SK-N-SH (cell line): ENCODE data around the gene HIPK2. TPM values are rescaled to one million over a fixed set of nuclear protein-coding genes. Genes with fewer than 3 reads are reported as not detected.

Experiments
- CTCF ChIA-PET: fragments of 300-600, 350-600 bp; formaldehyde crosslinking; extraction: SDS; loops from one replicate; lab custom pipeline; 2021; lab: Yijun Ruan, JAX
- POLR2A ChIA-PET: fragments of 350-600 bp; sonication (Branson Sonifier 250); formaldehyde crosslinking; extraction: SDS; loops from one replicate; lab custom pipeline; 2020; ENCODE audit warnings: antibody characterized with exemption, inconsistent platforms; lab: Yijun Ruan, JAX
- DNase-seq: peaks from one replicate; pipeline ENCODE4 v3.0.0; 2012
- H2AFZ ChIP-seq: fragments of 200-600 bp; sonication (generic); 2 replicates; pipeline ENCODE4 v1.8.1; 2016; ENCODE audit warnings: antibody characterized with exemption, mild to moderate bottlenecking, low read depth
- H3F3A ChIP-seq: fragments of 200-600 bp; sonication (generic); replicated peaks from 2 replicates; pipeline ENCODE3; 2016; ENCODE audit warnings: antibody characterized with exemption, mild to moderate bottlenecking; ENCODE audit not compliant: insufficient read depth
- H3K27ac ChIP-seq, 2 experiments: fragments of 200-500 bp in 1 of 2; fragments of 200-600 bp in 1 of 2; sonication (Bioruptor generic) in 1 of 2; sonication (generic), shearing (Covaris generic) in 1 of 2; 2 replicates each; pipeline versions ENCODE4 v1.5.1 to v1.6.1; 2014 to 2016; ENCODE audit warnings: low read depth in 2 of 2, inconsistent platforms in 1 of 2, low read length in 1 of 2, mild to moderate bottlenecking in 1 of 2, mixed read lengths in 1 of 2
- H3K27me3 ChIP-seq: fragments of 200-600 bp; sonication (generic), shearing (Covaris generic); 2 replicates; pipeline ENCODE4 v1.6.1; 2016; ENCODE audit warnings: mixed run types; ENCODE audit not compliant: insufficient read depth
- H3K36me3 ChIP-seq, 2 experiments: fragments of 200-500 bp in 1 of 2; fragments of 200-600 bp in 1 of 2; sonication (Bioruptor generic) in 1 of 2; sonication (generic) in 1 of 2; replicated peaks in 1 of 2; 2 replicates each; pipeline versions ENCODE3 to v1.5.1; 2014 to 2016; ENCODE audit warnings: low read length in 1 of 2, mild to moderate bottlenecking in 1 of 2; ENCODE audit not compliant: insufficient read depth in 2 of 2, control insufficient read depth in 1 of 2
- H3K4me1 ChIP-seq, 2 experiments: fragments of 200-500 bp in 1 of 2; fragments of 200-600 bp in 1 of 2; sonication (Bioruptor generic) in 1 of 2; sonication (generic), shearing (Covaris generic) in 1 of 2; 2 replicates each; pipeline versions ENCODE4 v1.5.1 to v1.6.1; 2014 to 2016; ENCODE audit warnings: low read depth in 1 of 2, low read length in 1 of 2, mixed run types in 1 of 2; ENCODE audit not compliant: insufficient read depth in 2 of 2, control insufficient read depth in 1 of 2
- H3K4me2 ChIP-seq: fragments of 200-600 bp; sonication (generic), shearing (Covaris generic); 2 replicates; pipeline ENCODE4 v1.6.1; 2017; ENCODE audit warnings: mixed run types
- H3K4me3 ChIP-seq, 2 experiments: fragments of 200-500 bp in 1 of 2; fragments of 200-600 bp in 1 of 2; sonication (Bioruptor generic) in 1 of 2; sonication (generic), shearing (Covaris generic) in 1 of 2; 2 replicates each; pipeline versions ENCODE4 v1.5.1 to v1.8.1; 2014 to 2016; ENCODE audit warnings: low read depth in 2 of 2, inconsistent platforms in 1 of 2, low read length in 1 of 2, mild to moderate bottlenecking in 1 of 2, mixed read lengths in 1 of 2, moderate library complexity in 1 of 2
- H3K79me2 ChIP-seq: fragments of 200-600 bp; sonication (generic); 2 replicates; pipeline ENCODE4 v1.8.1; 2017; ENCODE audit warnings: mild to moderate bottlenecking; ENCODE audit not compliant: insufficient read depth
- H3K9ac ChIP-seq: fragments of 200-600 bp; sonication (generic); 2 replicates; pipeline ENCODE4 v1.6.1; 2017; ENCODE audit warnings: mixed run types
- H3K9me2 ChIP-seq: fragments of 200-600 bp; sonication (generic); 2 replicates; pipeline ENCODE4 v1.6.1; 2017; ENCODE audit warnings: mixed run types
- H3K9me3 ChIP-seq: fragments of 200-600 bp; sonication (generic); 2 replicates; pipeline ENCODE4 v1.6.1; 2017; ENCODE audit warnings: mixed run types, mild to moderate bottlenecking, moderate library complexity
- H4K20me1 ChIP-seq: fragments of 200-600 bp; sonication (generic); 2 replicates; pipeline ENCODE4 v1.6.1; 2017; ENCODE audit warnings: mild to moderate bottlenecking, mixed run types; ENCODE audit not compliant: insufficient read depth
- ELF1 ChIP-seq: IDR thresholded peaks from 2 replicates; pipeline ENCODE4 v1.4.0; 2012
- EZH2phosphoT487 ChIP-seq: fragments of 200-600 bp; sonication (generic); IDR thresholded peaks from 2 replicates; pipeline ENCODE4 v1.6.1; 2017; ENCODE audit warnings: low read depth, mixed run types, mild to moderate bottlenecking, antibody characterized with exemption, moderate library complexity, borderline replicate concordance
- FOXJ3 ChIP-seq: sonication (generic); formaldehyde crosslinking; IDR thresholded peaks from 2 replicates; pipeline ENCODE4 v1.5.1; 2020; ENCODE audit warnings: mild to moderate bottlenecking, missing genetic modification reagents
- MXI1 ChIP-seq: IDR thresholded peaks from 2 replicates; pipeline ENCODE4 v1.6.1; 2012; ENCODE audit warnings: mild to moderate bottlenecking, low read depth, low read length, improper control_type of control experiment
- NFIC ChIP-seq: IDR thresholded peaks from 2 replicates; pipeline ENCODE4 v1.4.0; 2012; ENCODE audit warnings: borderline replicate concordance
- NRF1 ChIP-seq: IDR thresholded peaks from 2 replicates; pipeline ENCODE4 v1.6.1; 2012; ENCODE audit warnings: low read depth, mild to moderate bottlenecking, low read length
- POLR2AphosphoS5 ChIP-seq: IDR thresholded peaks from 2 replicates; pipeline ENCODE4 v1.6.1; 2012; ENCODE audit warnings: low read depth, low read length
- RAD21 ChIP-seq: IDR thresholded peaks from 2 replicates; pipeline ENCODE4 v1.6.1; 2012; ENCODE audit warnings: mild to moderate bottlenecking, low read length
- RFX5 ChIP-seq: IDR thresholded peaks from 2 replicates; pipeline ENCODE4 v1.6.1; 2012; ENCODE audit warnings: mild to moderate bottlenecking, improper control_type of control experiment, low read length
- RXRA ChIP-seq: IDR thresholded peaks from 2 replicates; pipeline ENCODE4 v1.4.0; 2012; ENCODE audit warnings: low read depth, mild to moderate bottlenecking, borderline replicate concordance
- TCF12 ChIP-seq: IDR thresholded peaks from 2 replicates; pipeline ENCODE4 v1.4.0; 2012
- TEAD4 ChIP-seq: IDR thresholded peaks from 2 replicates; pipeline ENCODE4 v1.4.0; 2012; ENCODE audit warnings: mild to moderate bottlenecking, borderline replicate concordance; ENCODE audit not compliant: insufficient read depth
- YY1 ChIP-seq: IDR thresholded peaks from 2 replicates; pipeline ENCODE4 v1.4.0; 2012; ENCODE audit warnings: low read depth, mild to moderate bottlenecking
- WGBS: methylation state at CpG from one replicate; pipeline ENCODE4 v1.1.6; 2017; ENCODE audit warnings: low lambda C conversion rate; 5-methylcytosine and 5-hydroxymethylcytosine counted together
- polyA plus RNA-seq, 3 experiments: library from polyadenylated mRNA; depleted of rRNA; stranded (reverse); fragments of >200 nt; gene quantifications; 2 replicates each; pipeline ENCODE4 v1.2.3, GENCODE V29; 2012
- TF ChIP-seq, protein P1 (sequence below): IDR thresholded peaks from 2 replicates; pipeline ENCODE4; 2012
- TF ChIP-seq, protein P2 (sequence below): fragments of 150-350 bp; IDR thresholded peaks from 2 replicates; pipeline ENCODE4 v1.6.1; 2017; ENCODE audit warnings: antibody characterized with exemption, low read length, low read depth, borderline replicate concordance
- TF ChIP-seq, protein P3 (sequence below): IDR thresholded peaks from 2 replicates; pipeline ENCODE4 v1.4.0; 2012; ENCODE audit warnings: low read depth, borderline replicate concordance

The HIPK2 gene
- polyA plus RNA-seq, 1 of the 3 experiments (the other 2 are of a cell fraction): 14.2 TPM

DNA sequence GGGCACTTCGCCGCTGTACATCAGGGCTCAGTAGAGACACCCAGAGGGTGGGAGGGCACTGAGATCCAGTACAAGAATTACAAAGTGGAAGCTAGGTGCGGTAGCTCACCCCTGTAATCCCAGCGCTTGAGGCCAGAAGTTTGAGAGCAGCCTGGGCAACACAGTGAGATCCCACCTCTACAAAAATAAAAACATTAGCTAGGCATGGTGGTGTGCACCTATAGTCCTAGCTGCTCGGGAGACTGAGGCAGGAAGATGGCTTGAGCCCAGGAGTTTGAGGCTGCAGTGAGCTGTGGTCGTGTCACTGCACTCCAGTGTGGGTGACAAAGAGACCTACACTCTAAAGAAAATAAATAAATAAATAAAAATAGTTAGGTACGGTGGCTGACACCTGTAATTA lies 190.3 kb downstream of the HIPK2 start:
- Histone ChIP-seq H3K27ac (no peak overlapping the region), H3K4me3 (no peak overlapping the region), H3K4me1 (no peaks in the 10 kb centered on the region), H3K4me2 (no peak overlapping the region), H3F3A (no peaks in the 10 kb centered on the region), H3K79me2 (no peaks in the 10 kb centered on the region), H2AFZ (no peak overlapping the region), H3K9me2 (no peaks in the 10 kb centered on the region), H3K9me3 (no peaks in the 10 kb centered on the region), H3K27me3 (no peaks in the 10 kb centered on the region), H4K20me1 (no peaks in the 10 kb centered on the region), H3K36me3 (peaks cover 59 to 75% of the 10 kb centered on the region in 2 experiments), H3K9ac (no peak overlapping the region)
- TF ChIP-seq NRF1 (no peak), ELF1 (no peak), EZH2phosphoT487 (no peak), RAD21 (no peak), MXI1 (no peak), TCF12 (no peak), POLR2AphosphoS5 (no peak), FOXJ3 (CRISPR knock-in tag) (no peak), RXRA (no peak), NFIC (no peak), YY1 (no peak), RFX5 (no peak)
- TF ChIP-seq, protein P1, sequence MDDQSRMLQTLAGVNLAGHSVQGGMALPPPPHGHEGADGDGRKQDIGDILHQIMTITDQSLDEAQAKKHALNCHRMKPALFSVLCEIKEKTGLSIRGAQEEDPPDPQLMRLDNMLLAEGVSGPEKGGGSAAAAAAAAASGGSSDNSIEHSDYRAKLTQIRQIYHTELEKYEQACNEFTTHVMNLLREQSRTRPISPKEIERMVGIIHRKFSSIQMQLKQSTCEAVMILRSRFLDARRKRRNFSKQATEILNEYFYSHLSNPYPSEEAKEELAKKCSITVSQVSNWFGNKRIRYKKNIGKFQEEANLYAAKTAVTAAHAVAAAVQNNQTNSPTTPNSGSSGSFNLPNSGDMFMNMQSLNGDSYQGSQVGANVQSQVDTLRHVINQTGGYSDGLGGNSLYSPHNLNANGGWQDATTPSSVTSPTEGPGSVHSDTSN: no peak
- no peak for DNase-seq
- POLR2A ChIA-PET: interaction anchor here (0.7 kb wide), 1 partner anchor 15 kb away, joined by 3 read pairs; no protein-coding TSS in a partner anchor
- WGBS: 94% methylated on average over 7 of the region's 7 CpGs
- CTCF ChIA-PET: interaction anchor here (1.5 to 4.4 kb wide), 3 partner anchors 14 to 418 kb away, joined by 3 to 27 read pairs (median 23); no protein-coding TSS in a partner anchor

DNA sequence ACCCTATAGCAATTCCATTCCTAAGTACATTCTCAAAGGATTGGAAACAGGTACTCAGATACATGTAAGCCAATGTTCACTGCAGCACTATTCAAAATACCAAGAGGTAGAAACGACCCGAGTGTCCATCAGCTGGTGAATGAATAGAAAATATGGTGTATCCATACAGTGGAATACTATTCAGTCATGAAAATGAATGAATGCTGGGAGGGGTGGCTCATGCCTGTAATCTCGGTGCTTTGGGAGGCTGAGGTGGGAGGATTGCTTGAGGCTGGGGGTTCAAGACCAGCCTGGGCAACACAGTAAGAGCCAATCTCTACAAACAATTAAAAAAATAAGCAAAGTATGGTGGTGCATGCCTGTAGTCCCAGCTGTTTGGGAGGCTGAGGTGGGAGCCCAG lies 191.5 kb downstream of the HIPK2 start:
- WGBS: 94% methylated on average over 3 of the region's 3 CpGs
- TF ChIP-seq, protein P1: no peak
- no peak for TF ChIP-seq POLR2AphosphoS5
- TF ChIP-seq, protein P2, sequence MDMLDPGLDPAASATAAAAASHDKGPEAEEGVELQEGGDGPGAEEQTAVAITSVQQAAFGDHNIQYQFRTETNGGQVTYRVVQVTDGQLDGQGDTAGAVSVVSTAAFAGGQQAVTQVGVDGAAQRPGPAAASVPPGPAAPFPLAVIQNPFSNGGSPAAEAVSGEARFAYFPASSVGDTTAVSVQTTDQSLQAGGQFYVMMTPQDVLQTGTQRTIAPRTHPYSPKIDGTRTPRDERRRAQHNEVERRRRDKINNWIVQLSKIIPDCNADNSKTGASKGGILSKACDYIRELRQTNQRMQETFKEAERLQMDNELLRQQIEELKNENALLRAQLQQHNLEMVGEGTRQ: no peak
- TF ChIP-seq, protein P3, sequence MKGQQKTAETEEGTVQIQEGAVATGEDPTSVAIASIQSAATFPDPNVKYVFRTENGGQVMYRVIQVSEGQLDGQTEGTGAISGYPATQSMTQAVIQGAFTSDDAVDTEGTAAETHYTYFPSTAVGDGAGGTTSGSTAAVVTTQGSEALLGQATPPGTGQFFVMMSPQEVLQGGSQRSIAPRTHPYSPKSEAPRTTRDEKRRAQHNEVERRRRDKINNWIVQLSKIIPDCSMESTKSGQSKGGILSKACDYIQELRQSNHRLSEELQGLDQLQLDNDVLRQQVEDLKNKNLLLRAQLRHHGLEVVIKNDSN: no peak
- no peak for TF ChIP-seq NRF1
- TF ChIP-seq TCF12: no peak
- no peak for TF ChIP-seq TEAD4
- TF ChIP-seq YY1: no peak
- no peak for TF ChIP-seq ELF1
- no peaks in the 10 kb centered on the region for H4K20me1 ChIP-seq
- CTCF ChIA-PET: interaction anchor here (1.0 to 2.1 kb wide), 6 partner anchors 10 to 416 kb away, joined by 3 to 8 read pairs (median 6); no protein-coding TSS in a partner anchor
- DNase-seq: no peak
- no peak overlapping the region for H3K27ac ChIP-seq
- H3F3A ChIP-seq: no peaks in the 10 kb centered on the region
- H3K4me2 ChIP-seq: no peak overlapping the region
- H3K36me3 ChIP-seq: peaks cover 56 to 75% of the 10 kb centered on the region in 2 experiments
- H3K27me3 ChIP-seq: no peaks in the 10 kb centered on the region
- no peak overlapping the region for H3K9ac ChIP-seq
- no peak overlapping the region for H3K4me3 ChIP-seq
- no peaks in the 10 kb centered on the region for H3K79me2 ChIP-seq
- no peaks in the 10 kb centered on the region for H3K9me2 ChIP-seq
- POLR2A ChIA-PET: no interaction called here
- H2AFZ ChIP-seq: no peak overlapping the region
- no peaks in the 10 kb centered on the region for H3K4me1 ChIP-seq
- H3K9me3 ChIP-seq: no peaks in the 10 kb centered on the region
